Esophagus squamous epithelium (tissue), 5 donors: ENCODE results near the gene KIF26B. TPM values are rescaled to one million over a fixed set of nuclear protein-coding genes. Genes with fewer than 3 reads are reported as not detected.
"Not testable (repeated sequence)": the region's sequence is repeated elsewhere in the genome, so short reads cannot be mapped to it uniquely, and the experiment has no call there.

Source experiments
- DNase-seq: peaks from one replicate; lab custom pipeline; 2025; lab: John Stamatoyannopoulos, UW
- H3K27ac ChIP-seq, 4 donors: fragments of 200-600 bp; sonication (generic); one replicate each; pipeline ENCODE4 v1.5.1; 2016 to 2019; ENCODE audit warnings: mild to moderate bottlenecking in 1 of 4
- H3K27me3 ChIP-seq, 4 donors: fragments of 200-600 bp; sonication (generic); 1 replicate in 3 of 4; 2 replicates in 1 of 4; pipeline versions ENCODE4 v1.5.1 to v1.6.0; 2017 to 2021; ENCODE audit warnings: antibody characterized with exemption in 1 of 4
- H3K36me3 ChIP-seq, 3 donors: fragments of 200-600 bp; sonication (generic); one replicate each; pipeline ENCODE4 v1.5.1; 2016 to 2019
- H3K4me1 ChIP-seq, 3 donors: fragments of 200-600 bp; sonication (generic); one replicate each; pipeline ENCODE4 v1.5.1; 2017 to 2019
- H3K4me3 ChIP-seq, 4 donors: fragments of 200-600 bp; sonication (generic); 1 replicate in 3 of 4; 2 replicates in 1 of 4; pipeline ENCODE4 v1.5.1; 2016 to 2019; ENCODE audit warnings: mild to moderate bottlenecking in 2 of 4, moderate library complexity in 1 of 4
- H3K9me3 ChIP-seq, 3 donors: fragments of 200-600 bp; sonication (generic); one replicate each; pipeline ENCODE4 v1.5.1; 2016 to 2019
- POLR2A ChIP-seq, 4 donors: fragments of 450-650 bp; IDR thresholded peaks; one replicate each; pipeline ENCODE4 v1.6.1; 2017; ENCODE audit warnings: antibody characterized with exemption in 4 of 4, mild to moderate bottlenecking in 4 of 4, moderate library complexity in 3 of 4
- WGBS, 2 donors: methylation state at CpG; one replicate each; pipeline ENCODE4 v1.1.5; 2018; 5-methylcytosine and 5-hydroxymethylcytosine counted together
- intact Hi-C: fragments of 100-400 bp; cut with DNase I; formaldehyde crosslinking; loops from one replicate; pipeline ENCODE4 v1.15.0; 2022
- total RNA-seq, 4 donors: library from RNA; depleted of rRNA; stranded (reverse); fragments of >200 nt; gene quantifications; one replicate each; pipeline ENCODE4 v1.1.0, GENCODE V29; 2016
- TF ChIP-seq, protein P1 (sequence below), 6 experiments: fragments of 450-650 bp in 4 of 6; fragments of 200-600 bp in 2 of 6; sonication (generic) in 2 of 6; IDR thresholded peaks; one replicate each; pipeline ENCODE4 v1.5.1; 2016 to 2019; ENCODE audit warnings: antibody characterized with exemption in 6 of 6, mild to moderate bottlenecking in 4 of 6, moderate library complexity in 4 of 6
- donor health status: DM: yes; HTN: yes; CAD: no.

KIF26B gene
- total RNA-seq, 4 donors from 2014 or later: 0.23 to 2.7 (median 1.0) TPM

DNA sequence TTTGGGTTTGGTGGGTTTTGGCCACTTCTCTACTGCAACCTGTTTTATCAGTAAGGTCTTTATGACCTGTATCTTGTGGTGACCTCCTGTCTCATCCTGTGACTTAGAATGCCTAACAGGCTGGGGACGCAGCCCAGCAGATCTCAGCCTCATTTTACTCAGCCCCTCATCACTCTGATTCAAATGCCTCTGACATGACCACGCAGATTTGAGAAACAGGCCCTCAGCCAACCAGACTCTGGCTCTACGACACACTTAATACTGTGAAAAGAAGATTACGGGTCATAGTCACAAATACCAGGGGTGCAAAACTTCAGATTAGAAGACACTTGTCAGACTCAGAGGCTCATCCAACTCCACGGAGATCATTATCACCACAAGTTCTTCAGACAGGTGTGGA lies 28.3 kb upstream of the KIF26B start:
- no peak overlapping the region for H3K27ac ChIP-seq
- H3K36me3 ChIP-seq: no peaks in the 10 kb centered on the region
- intact Hi-C loops: no loop called here
- TF ChIP-seq POLR2A (IDR thresholded peaks at IDR 0.05): no peak
- TF ChIP-seq, protein P1, sequence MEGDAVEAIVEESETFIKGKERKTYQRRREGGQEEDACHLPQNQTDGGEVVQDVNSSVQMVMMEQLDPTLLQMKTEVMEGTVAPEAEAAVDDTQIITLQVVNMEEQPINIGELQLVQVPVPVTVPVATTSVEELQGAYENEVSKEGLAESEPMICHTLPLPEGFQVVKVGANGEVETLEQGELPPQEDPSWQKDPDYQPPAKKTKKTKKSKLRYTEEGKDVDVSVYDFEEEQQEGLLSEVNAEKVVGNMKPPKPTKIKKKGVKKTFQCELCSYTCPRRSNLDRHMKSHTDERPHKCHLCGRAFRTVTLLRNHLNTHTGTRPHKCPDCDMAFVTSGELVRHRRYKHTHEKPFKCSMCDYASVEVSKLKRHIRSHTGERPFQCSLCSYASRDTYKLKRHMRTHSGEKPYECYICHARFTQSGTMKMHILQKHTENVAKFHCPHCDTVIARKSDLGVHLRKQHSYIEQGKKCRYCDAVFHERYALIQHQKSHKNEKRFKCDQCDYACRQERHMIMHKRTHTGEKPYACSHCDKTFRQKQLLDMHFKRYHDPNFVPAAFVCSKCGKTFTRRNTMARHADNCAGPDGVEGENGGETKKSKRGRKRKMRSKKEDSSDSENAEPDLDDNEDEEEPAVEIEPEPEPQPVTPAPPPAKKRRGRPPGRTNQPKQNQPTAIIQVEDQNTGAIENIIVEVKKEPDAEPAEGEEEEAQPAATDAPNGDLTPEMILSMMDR (IDR thresholded peaks at IDR 0.05): no peak
- WGBS, 2 donors: 52 to 79% methylated on average over 5 of the region's 5 CpGs
- H3K4me3 ChIP-seq: no peak overlapping the region
- H3K27me3 ChIP-seq: peaks cover 0 to 36% (median 0%) of the 10 kb centered on the region in 4 donors
- no peak for DNase-seq
- H3K9me3 ChIP-seq: no peaks in the 10 kb centered on the region
- no peaks in the 10 kb centered on the region for H3K4me1 ChIP-seq

DNA sequence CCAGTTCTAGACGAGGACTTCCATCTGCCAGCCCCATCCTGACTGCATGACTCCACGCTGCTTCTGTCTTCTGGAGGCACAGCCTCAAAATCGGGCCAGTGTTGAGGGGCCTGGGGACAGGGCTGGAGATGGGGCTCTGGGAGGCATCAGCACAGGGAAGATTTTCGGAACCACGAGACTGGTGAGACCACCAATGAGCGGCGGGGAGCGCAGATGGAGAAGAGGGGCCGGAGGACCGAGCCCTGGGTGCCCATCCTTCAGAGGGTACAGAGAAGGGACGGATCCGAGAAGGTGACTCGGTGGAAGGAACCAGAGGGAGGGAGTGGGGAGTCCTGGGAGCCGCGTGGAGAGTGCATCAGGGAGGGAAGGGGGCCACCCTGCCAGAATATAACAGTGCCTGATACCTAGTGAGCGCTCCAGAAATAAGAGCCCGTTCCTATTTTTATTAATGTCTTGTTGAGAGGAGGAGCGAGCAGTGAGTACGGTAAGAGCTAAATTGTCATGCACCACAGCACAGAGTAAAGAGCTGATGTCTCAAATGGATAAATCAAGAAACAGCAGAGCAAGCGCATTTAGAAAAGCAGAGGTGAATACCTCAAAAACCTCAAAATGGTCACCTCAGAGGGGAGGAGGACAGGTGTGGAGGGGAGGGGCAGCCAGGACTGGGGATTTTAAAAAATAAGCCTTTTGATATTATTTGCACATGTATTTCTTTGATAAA lies 26.2 kb upstream of the KIF26B start:
- Histone ChIP-seq H3K27me3 (peaks cover 0 to 56% (median 0%) of the 10 kb centered on the region in 4 donors), H3K4me1 (no peaks in the 10 kb centered on the region), H3K9me3 (no peaks in the 10 kb centered on the region), H3K4me3 (no peak overlapping the region), H3K27ac (no peak overlapping the region), H3K36me3 (no peaks in the 10 kb centered on the region)
- intact Hi-C loops: no loop called here
- TF ChIP-seq POLR2A (IDR thresholded peaks at IDR 0.05): no peak
- TF ChIP-seq, protein P1 (IDR thresholded peaks at IDR 0.05): no peak
- DNase-seq: no peak
- WGBS, 2 donors: 78% methylated on average over 15 to 20 of the region's 20 CpGs

DNA sequence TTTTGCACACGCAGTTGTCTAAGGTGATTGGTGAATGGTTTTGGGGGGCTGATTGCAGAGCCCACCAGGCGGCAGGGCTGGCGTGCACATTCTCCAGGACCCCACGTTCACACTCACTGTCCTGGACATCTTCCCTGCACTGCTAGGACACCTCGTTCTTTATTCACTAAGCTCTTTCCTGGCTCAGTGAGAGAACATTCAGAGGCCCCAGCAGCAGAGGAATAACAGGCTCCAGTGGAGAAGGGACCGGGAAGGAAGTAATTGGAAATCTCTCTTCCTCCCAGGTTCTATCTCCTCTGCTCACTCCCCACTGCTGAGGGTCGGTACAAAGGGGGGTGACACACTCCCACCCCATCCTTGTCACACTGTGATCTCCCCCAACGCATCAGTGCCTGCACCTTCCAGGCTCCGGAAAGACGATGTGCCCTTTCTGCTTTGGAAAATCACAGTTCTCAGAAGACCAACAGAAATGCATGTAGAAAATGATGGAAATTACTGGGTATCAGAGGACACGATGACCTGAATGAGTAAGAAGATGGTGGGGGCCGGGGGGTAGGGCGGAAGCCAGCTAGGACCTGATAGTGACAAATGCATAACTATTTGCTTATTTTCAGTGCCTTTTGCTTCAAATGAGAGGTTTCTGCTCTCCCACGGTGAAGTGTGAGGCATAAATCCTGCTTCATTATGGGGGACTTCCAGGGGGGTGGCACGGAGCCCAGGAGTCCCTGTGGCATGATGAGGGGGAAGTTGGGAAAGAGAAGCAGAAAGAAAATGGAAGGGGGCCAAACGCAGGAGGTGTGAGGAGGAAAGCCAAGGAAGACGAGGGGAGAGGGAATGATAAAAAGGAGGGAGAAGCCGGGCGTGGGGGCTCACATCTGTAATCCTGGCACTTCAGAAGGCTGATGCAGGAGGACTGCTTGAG lies 25.2 kb upstream of the KIF26B start:
- intact Hi-C loops: no loop called here
- no peaks in the 10 kb centered on the region for H3K9me3 ChIP-seq
- no peak for DNase-seq
- no peak for TF ChIP-seq POLR2A (IDR thresholded peaks at IDR 0.05)
- TF ChIP-seq, protein P1 (IDR thresholded peaks at IDR 0.05): no peak
- no peak overlapping the region for H3K4me3 ChIP-seq
- H3K27me3 ChIP-seq: peaks cover 0 to 65% (median 0%) of the 10 kb centered on the region in 4 donors
- WGBS, 2 donors: 36 to 43% methylated on average over 17 to 18 of the region's 19 CpGs
- H3K36me3 ChIP-seq: no peaks in the 10 kb centered on the region
- H3K4me1 ChIP-seq: no peaks in the 10 kb centered on the region
- H3K27ac ChIP-seq: no peak overlapping the region

DNA sequence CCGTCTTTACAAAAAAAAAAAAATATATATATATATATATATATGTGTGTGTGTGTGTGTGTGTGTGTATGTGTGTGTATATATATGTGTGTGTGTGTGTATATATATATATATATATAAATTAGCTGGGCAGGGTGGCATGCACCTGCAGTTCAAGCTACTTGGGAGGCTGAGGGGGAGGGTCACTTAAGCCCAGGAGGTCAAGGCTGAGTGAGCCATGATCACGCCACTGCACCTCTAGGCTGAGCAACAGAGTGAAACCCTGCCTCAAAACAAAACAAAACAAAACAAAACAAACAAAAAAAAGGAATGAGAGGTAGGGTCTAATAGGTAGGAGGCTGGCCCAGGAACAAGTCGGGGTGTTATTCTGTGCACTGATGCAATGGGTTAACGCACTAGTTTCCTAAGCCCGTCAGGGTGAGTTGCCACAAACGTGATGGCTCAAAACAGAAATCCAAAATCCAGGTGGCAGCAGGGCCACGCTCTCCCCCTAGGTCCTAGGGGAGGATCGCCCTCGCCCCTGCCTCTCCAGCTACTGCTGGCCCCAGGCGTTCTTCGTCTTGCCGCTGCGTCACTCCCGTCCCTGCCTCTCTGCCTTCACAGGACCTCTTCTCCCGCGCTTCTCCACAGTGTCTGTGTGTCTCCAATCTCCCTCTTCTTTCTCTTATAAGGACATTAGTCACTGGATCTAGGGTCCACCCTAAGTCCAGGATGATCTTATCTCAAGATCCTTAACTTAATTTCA lies 24.3 kb upstream of the KIF26B start:
- H3K27ac ChIP-seq, H3K36me3 ChIP-seq, H3K9me3 ChIP-seq, intact Hi-C loops, DNase-seq, H3K4me1 ChIP-seq, H3K4me3 ChIP-seq: not testable (repeated sequence)
- peaks cover 0 to 66% (median 0%) of the 10 kb centered on the region in 4 donors for H3K27me3 ChIP-seq
- 47 to 51% methylated on average over 11 to 16 of the region's 16 CpGs for WGBS, 2 donors

DNA sequence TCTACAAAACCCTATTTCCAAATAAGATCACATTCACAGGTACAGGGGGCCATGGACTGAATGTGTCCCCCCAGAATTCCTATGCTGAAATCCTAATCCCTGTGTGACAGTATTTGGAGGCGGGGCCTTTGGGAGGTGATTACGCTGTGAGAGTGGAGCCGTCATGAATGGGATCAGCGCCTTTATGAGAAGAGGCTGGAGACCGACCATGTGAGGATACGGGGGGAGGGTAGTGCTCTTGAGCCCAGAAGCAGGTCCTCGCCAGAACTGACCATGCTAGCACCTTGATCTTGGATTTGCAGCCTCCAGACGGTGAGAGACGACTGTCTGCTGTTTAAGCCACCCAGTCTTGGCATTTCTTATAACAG lies 23.8 kb upstream of the KIF26B start:
- H3K4me1 ChIP-seq: no peaks in the 10 kb centered on the region
- peaks cover 0 to 66% (median 0%) of the 10 kb centered on the region in 4 donors for H3K27me3 ChIP-seq
- intact Hi-C loops: no loop called here
- H3K27ac ChIP-seq: no peak overlapping the region
- TF ChIP-seq POLR2A (IDR thresholded peaks at IDR 0.05): no peak
- TF ChIP-seq, protein P1 (IDR thresholded peaks at IDR 0.05): no peak
- WGBS, 2 donors: 51% methylated on average over 8 to 9 of the region's 9 CpGs
- H3K36me3 ChIP-seq: no peaks in the 10 kb centered on the region
- no peak overlapping the region for H3K4me3 ChIP-seq
- no peaks in the 10 kb centered on the region for H3K9me3 ChIP-seq
- no peak for DNase-seq
